H1 (cell line): ENCODE data around the gene PBX3. TPM values are rescaled to one million over a fixed set of nuclear protein-coding genes. Genes with fewer than 3 reads are reported as not detected.

Experiments used
- RNF2 ChIP-seq: fragments of 200-900, 300-1000 bp; sonication (generic); IDR thresholded peaks from 2 replicates; pipeline ENCODE4 v1.7.1; 2016; ENCODE audit warnings: borderline replicate concordance, low read depth, mild to moderate bottlenecking, antibody characterized with exemption, low read length; ENCODE audit not compliant: poor library complexity, severe bottlenecking; ENCODE audit errors: missing control alignments
- TAF1 ChIP-seq: IDR thresholded peaks from 2 replicates; pipeline ENCODE4 v1.6.1; 2011; ENCODE audit warnings: mild to moderate bottlenecking, low read depth, low read length
- TEAD4 ChIP-seq: IDR thresholded peaks from 2 replicates; pipeline ENCODE4 v1.6.1; 2012; ENCODE audit warnings: low read depth, low read length, inconsistent platforms, mixed read lengths
- polyA plus RNA-seq, 7 experiments: library from polyadenylated mRNA; depleted of rRNA in 3 of 7; stranded (reverse) in 5 of 7; unstranded in 2 of 7; fragments of >200 nt in 5 of 7; fragments of 200-250 nt in 2 of 7; gene quantifications; 1 replicate in 5 of 7; 2 replicates in 1 of 7; 4 replicates in 1 of 7; pipeline versions ENCODE4 v1.2.1 to v1.2.3, GENCODE V29; 2011 to 2013; ENCODE audit warnings: missing spikeins in 2 of 7, mixed read lengths in 2 of 7
- total RNA-seq: library from RNA; stranded (reverse); fragmentation: NEBNext Ultra II Directional; extraction: Animal tissue kit (Norgen Biotek cat#: 25700); gene quantifications from 2 replicates; pipeline ENCODE4 v1.2.1, GENCODE V29; 2021

Gene PBX3
- total and polyA plus RNA-seq, 2 of the 8 experiments (the other 6 are each of a cell fraction or from before 2014, with no cell fraction given): 22.7 to 44.3 TPM

- TF ChIP-seq TEAD4: no peak
- no peak for TF ChIP-seq TAF1
- no peak for TF ChIP-seq RNF2
Measured at GRCh38 chr9:125974705-125975104, 227.5 kb downstream of the PBX3 start (continued).
